OCI-LY7 (cell line): ENCODE data around the gene PZP.
"Not testable (repeated sequence)": the region's sequence is repeated elsewhere in the genome, so short reads cannot be mapped to it uniquely, and the experiment has no call there.

Source experiments
- CTCF ChIP-seq: fragments of 200-600 bp; sonication (generic); conservative IDR thresholded peaks from 2 replicates; pipeline ENCODE4 v1.5.1; 2014; ENCODE audit warnings: mild to moderate bottlenecking, antibody characterized with exemption, low read length, moderate library complexity, mixed read lengths
- EZH2phosphoT487 ChIP-seq: fragments of 200-600 bp; sonication (generic); IDR thresholded peaks from 2 replicates; pipeline ENCODE4 v1.6.1; 2018; ENCODE audit warnings: low read depth, borderline replicate concordance, mild to moderate bottlenecking, mixed run types, antibody characterized with exemption, low read length, moderate library complexity, mixed read lengths

GRCh38 chr12:9252791-9253190, 44.6 kb upstream of the PZP start:
- TF ChIP-seq CTCF, EZH2phosphoT487: not testable (repeated sequence)
